ENCODE results near the gene C4BPA.
A peak's percentile ranks its signal among the peaks of the same experiment; 100 is the strongest.

The C4BPA gene

GRCh38 chr1:207077470-207078377, 26.3 kb upstream of the C4BPA start:
- DNase-seq: peak; percentile 56

- no peak for DNase-seq
These were observed 25.4 kb upstream of the C4BPA start for GRCh38 chr1:207078578-207079132.

- no peak for DNase-seq
These were observed 24.3 kb upstream of the C4BPA start for GRCh38 chr1:207079706-207080241.

- DNase-seq: no peak
These were observed 22.9 kb upstream of the C4BPA start for GRCh38 chr1:207081088-207081487.

- no peak for DNase-seq
These were observed 22.2 kb upstream of the C4BPA start for GRCh38 chr1:207081806-207082205.

GRCh38 chr1:207084232-207084631, 19.8 kb upstream of the C4BPA start:
- DNase-seq: no peak

- DNase-seq: peak; percentile 50
These were observed 19.3 kb upstream of the C4BPA start for GRCh38 chr1:207084701-207085180.

DNA sequence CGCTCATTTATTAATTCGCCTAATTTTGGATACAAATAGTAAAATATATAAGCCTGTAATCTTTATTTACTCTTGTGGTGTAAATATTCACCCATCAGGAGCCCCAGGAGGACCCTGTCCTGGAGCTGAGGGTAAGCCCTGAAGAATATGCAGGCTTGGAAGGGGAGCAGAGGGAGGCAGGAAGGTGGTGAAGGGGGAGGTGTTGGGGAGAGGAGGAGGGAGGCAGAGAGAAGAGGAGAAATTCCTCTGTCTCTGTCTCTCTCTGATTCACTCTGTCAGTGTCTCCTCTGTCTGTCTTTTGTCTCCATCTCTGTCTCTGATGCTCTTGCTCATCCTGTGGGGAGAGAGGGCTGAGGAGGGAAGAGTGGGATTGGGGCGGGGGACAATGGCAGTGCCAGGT, 18.1 kb upstream of the C4BPA start:
- DNase-seq: no peak

DNA sequence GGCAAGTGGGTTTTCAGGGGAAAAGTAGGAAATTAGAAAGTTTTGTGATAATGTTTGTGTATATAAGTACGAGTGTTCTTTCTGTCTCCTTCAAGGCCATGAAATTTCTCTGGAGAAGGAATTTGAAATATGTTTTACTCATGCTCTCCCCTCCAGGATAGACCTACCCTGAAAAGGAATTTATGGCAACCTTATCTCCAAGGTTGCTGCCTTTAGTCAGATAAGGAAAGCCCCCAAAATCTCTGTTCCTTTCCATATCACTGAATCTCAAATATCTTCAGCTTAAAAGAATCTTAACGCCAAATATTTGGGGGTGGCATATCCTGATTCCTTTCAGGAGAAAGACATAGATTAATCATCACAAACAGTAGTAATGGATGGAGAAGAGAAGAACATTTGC, 15.9 kb upstream of the C4BPA start:
- DNase-seq: no peak

GRCh38 chr1:207088701-207089626, 15.1 kb upstream of the C4BPA start, which contains the start of gene C4BPB:
C4BPB (plus strand) TSS chr1:207088860; CDS start chr1:207089532, 672 bp downstream.
- peak; percentile 19 for DNase-seq

GRCh38 chr1:207089627-207090355, 14.2 kb upstream of the C4BPA start:
- no peak for DNase-seq

DNA sequence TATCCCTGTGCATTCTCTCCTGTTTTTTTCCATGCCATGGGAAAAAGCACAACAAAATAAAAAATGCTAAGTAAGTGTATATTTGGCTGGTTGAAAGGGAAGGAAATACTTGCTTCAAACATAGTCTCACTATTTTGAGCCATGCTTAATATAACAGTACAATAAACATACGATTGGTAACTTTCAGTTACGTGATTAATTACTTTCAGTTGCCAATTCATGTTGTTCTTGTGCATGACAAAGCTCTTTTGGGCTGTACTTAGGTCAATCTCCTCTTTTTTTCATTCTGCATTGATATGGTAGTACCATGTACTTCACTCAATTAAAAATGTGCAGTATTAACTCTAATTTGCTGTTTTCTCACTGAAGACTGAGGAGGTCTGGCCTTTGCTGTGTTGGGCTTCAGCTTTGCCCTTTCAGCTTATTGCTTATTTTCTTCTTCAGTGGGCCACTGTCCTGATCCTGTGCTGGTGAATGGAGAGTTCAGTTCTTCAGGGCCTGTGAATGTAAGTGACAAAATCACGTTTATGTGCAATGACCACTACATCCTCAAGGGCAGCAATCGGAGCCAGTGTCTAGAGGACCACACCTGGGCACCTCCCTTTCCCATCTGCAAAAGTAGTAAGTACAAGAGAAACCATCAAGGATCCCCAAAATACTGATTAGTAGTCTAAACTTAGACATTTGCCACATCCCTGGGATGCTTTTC, 12.7 kb upstream of the C4BPA start:
- DNase-seq: no peak

GRCh38 chr1:207093944-207094343, 10.1 kb upstream of the C4BPA start:
- no peak for DNase-seq

DNA sequence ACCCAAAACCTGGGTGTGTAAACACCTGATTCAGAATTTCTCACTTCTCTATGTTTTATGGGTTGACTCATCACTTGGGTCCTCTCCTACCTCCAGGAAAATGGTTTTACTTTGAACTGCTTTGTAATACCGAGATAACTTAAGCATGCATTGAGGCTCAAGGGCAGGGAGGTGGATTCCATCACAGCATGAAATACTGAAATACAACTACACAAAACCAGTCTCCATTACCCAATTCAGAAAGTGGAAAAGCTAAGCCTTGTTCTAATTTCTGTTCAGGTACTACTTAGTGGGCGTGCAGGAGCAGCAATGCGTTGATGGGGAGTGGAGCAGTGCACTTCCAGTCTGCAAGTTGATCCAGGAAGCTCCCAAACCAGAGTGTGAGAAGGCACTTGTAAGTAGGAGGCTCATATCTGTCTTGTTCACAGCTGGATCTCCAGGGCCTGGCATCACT, 6.1 kb upstream of the C4BPA start:
- no peak for DNase-seq

- no peak for DNase-seq
These were observed 2.3 kb upstream of the C4BPA start for GRCh38 chr1:207101720-207102119.

- no peak for DNase-seq
These were observed 1.9 kb upstream of the C4BPA start for GRCh38 chr1:207102146-207102545.

GRCh38 chr1:207102659-207103058, 1.4 kb upstream of the C4BPA start:
- DNase-seq: no peak

DNA sequence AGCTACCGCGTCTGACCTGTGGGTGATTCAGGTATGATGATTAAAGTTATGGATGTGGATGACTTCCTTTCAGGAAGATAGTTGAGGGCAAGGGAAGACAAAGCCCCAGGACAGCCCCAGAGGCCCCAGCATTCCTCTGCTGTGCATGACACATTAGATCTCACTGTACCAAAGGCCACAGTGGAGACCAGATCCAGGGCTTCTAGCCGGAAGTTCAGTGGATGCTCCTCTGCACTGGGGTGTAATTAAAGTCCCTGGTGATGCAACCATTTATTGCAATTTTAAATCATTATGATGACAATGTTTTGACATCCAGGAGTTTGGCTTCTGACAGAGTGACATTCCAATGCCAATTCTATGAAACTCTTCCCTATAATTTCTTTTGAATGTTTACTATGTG, 5.0 kb downstream of the C4BPA start:
- no peak for DNase-seq

- no peak for DNase-seq
These were observed 8.7 kb downstream of the C4BPA start for GRCh38 chr1:207112616-207113296.

DNA sequence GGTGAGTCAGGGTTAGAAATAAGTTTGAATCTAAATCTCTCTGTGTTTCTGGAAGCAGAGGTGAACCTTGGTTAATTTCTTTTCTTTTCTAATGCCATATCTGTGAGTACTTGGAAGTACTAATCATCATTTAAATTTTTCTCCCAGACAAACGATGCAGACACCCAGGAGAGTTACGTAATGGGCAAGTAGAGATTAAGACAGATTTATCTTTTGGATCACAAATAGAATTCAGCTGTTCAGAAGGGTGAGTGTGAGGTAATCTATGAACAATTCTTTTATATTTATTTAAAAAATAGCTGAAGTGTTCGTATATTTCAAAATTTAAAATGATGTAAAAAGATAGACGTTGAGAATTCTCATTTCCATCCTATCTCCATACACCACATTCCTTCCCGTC, 11.2 kb downstream of the C4BPA start:
- DNase-seq: no peak

- no peak for DNase-seq
These were observed 20.4 kb downstream of the C4BPA start for GRCh38 chr1:207124389-207124788.

Data from CD4-positive, alpha-beta T cell treated with Interferon gamma for 1 hour (primary cell).